Osteocyte (in vitro differentiated cells): ENCODE measurements around the gene GAK. TPM values are rescaled to one million over a fixed set of nuclear protein-coding genes. Genes with fewer than 3 reads are reported as not detected.

Experiments used
- DNase-seq: peaks from one replicate; pipeline ENCODE4 v3.0.0; 2021; ENCODE audit warnings: mixed read lengths; ENCODE audit not compliant: unreplicated experiment; ENCODE audit errors: extremely low spot score
- H3K27ac Mint-ChIP-seq: one replicate; pipeline ENCODE4 v1.8.0; 2021; ENCODE audit warnings: mild to moderate bottlenecking, mixed read lengths; ENCODE audit not compliant: unreplicated experiment
- H3K27me3 Mint-ChIP-seq: one replicate; pipeline ENCODE4 v1.8.0; 2021; ENCODE audit warnings: mixed read lengths; ENCODE audit not compliant: unreplicated experiment
- H3K36me3 Mint-ChIP-seq: one replicate; pipeline ENCODE4 v1.8.0; 2021; ENCODE audit warnings: mixed read lengths; ENCODE audit not compliant: unreplicated experiment
- H3K4me1 Mint-ChIP-seq: one replicate; pipeline ENCODE4 v1.8.0; 2021; ENCODE audit warnings: mixed read lengths; ENCODE audit not compliant: unreplicated experiment
- H3K4me3 Mint-ChIP-seq: one replicate; pipeline ENCODE4 v1.8.0; 2021; ENCODE audit warnings: mild to moderate bottlenecking, moderate library complexity, mixed read lengths; ENCODE audit not compliant: unreplicated experiment
- H3K9me3 Mint-ChIP-seq: one replicate; pipeline ENCODE4 v1.8.0; 2021; ENCODE audit warnings: mixed read lengths; ENCODE audit not compliant: unreplicated experiment
- total RNA-seq: library from RNA; stranded (reverse); gene quantifications from 2 replicates; pipeline ENCODE4 v1.2.1, GENCODE V29; 2021
- TF ChIP-seq, protein P1 (sequence below): fragments of 200-600 bp; sonication (generic); IDR thresholded peaks from 2 replicates; pipeline ENCODE4 v1.5.0; 2021; ENCODE audit warnings: antibody characterized with exemption, mild to moderate bottlenecking, moderate library complexity

The GAK gene
- total RNA-seq, 1 donor from 2014 or later, result 93.8 TPM

DNA sequence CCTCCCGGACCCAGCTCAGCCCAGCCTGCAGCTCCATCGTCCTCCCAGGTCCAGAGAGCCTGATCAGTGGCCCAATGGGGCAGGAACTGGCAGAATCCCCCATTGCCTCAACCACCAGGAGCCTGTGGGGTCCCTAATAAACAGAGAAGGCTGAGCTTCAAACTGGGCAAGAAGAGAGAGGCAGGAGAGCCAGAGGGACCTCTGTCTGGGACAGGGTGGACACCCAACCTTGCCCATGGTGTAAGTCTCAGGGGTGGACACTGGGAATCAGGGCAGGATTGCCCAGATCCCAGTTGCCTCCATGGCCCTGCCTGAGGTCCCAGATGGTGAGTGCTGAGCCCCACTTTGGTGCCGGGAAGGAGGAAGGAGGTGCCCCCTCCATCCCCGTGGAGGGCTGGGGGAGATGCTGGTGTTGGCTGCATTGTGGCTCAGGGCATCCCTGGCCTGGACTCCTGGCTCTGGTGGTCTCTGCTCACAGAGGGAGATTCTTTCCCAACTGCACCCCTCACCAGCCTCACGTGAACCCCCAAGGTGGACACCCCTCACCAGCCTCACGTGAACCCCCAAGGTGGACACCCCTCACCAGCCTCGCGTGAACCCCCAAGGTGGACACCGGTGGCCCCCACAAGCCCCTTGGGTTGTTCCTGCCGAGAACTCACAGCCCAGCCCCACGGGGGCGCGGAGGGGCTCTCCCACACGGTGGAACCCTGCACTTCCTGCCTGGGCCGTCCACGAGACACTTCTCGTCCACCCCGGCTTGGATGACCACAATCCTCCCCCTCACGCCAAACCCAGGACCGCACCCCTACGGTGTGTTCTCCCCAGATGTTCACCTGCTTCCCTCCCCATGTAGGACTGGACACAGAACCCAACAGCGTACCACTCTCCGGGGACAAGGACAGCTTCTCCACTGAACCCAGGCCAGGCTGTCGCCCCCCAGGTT is 111.6 kb downstream of the GAK start:
- Mint-ChIP-seq H3K4me1 (no peaks in the 10 kb centered on the region), H3K27me3 (peaks cover 35% of the 10 kb centered on the region), H3K4me3 (no peak overlapping the region), H3K27ac (no peak overlapping the region), H3K9me3 (no peaks in the 10 kb centered on the region), H3K36me3 (no peaks in the 10 kb centered on the region)
- TF ChIP-seq, protein P1, sequence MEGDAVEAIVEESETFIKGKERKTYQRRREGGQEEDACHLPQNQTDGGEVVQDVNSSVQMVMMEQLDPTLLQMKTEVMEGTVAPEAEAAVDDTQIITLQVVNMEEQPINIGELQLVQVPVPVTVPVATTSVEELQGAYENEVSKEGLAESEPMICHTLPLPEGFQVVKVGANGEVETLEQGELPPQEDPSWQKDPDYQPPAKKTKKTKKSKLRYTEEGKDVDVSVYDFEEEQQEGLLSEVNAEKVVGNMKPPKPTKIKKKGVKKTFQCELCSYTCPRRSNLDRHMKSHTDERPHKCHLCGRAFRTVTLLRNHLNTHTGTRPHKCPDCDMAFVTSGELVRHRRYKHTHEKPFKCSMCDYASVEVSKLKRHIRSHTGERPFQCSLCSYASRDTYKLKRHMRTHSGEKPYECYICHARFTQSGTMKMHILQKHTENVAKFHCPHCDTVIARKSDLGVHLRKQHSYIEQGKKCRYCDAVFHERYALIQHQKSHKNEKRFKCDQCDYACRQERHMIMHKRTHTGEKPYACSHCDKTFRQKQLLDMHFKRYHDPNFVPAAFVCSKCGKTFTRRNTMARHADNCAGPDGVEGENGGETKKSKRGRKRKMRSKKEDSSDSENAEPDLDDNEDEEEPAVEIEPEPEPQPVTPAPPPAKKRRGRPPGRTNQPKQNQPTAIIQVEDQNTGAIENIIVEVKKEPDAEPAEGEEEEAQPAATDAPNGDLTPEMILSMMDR, result no peak
- DNase-seq, result no peak

GRCh38 chr4:819401-820229 is 112.5 kb downstream of the GAK start:
- Mint-ChIP-seq H3K27me3 (peaks cover 39% of the 10 kb centered on the region), H3K36me3 (no peaks in the 10 kb centered on the region), H3K4me1 (no peaks in the 10 kb centered on the region), H3K9me3 (no peaks in the 10 kb centered on the region), H3K4me3 (no peak overlapping the region), H3K27ac (no peak overlapping the region)
- no peak for DNase-seq
- TF ChIP-seq, protein P1, result no peak

DNA sequence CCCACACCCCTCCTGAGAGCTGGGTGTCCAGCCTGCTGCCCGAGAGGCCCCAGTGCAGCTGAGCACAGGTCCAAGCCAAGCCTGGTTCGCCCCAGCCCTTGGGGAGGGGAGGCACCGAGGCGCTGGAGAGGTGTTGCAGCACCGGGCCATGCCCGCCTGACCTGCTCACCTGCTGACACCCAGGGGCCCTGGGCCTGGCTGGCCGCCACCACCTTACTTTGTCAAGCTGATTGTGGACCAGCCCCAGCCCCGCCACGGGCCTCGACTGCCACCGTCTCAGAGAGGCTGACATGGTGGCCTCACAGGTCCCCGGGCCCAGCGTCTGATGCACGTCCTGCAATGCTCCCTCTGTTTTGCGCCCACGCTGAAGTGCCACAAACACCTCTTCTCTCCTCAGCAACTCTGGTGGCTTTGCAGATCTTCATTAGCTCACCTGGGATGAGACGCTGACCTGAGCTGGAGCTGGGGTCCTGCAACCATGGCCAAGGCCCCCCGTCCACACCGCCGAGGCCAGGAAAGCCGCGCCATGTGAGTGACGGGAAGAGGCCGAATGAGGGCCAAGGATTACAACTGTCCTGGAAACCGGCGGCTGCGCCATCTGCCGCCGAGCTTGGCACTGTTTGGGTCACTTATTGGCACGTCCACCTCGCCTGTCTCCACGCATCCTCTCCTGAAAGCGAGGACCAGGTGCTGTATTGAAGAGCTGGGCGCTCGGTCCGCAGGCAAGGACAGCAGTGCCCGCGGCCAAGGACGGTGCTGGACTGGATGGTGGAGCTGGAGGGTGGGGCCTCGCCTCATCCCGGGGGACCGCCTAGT is 113.8 kb downstream of the GAK start:
- DNase-seq, result no peak
- H3K9me3 Mint-ChIP-seq, result no peaks in the 10 kb centered on the region
- no peak overlapping the region for H3K27ac Mint-ChIP-seq
- peaks cover 37% of the 10 kb centered on the region for H3K27me3 Mint-ChIP-seq
- no peaks in the 10 kb centered on the region for H3K36me3 Mint-ChIP-seq
- TF ChIP-seq, protein P1, result no peak
- H3K4me3 Mint-ChIP-seq, result no peak overlapping the region
- H3K4me1 Mint-ChIP-seq, result no peaks in the 10 kb centered on the region

DNA sequence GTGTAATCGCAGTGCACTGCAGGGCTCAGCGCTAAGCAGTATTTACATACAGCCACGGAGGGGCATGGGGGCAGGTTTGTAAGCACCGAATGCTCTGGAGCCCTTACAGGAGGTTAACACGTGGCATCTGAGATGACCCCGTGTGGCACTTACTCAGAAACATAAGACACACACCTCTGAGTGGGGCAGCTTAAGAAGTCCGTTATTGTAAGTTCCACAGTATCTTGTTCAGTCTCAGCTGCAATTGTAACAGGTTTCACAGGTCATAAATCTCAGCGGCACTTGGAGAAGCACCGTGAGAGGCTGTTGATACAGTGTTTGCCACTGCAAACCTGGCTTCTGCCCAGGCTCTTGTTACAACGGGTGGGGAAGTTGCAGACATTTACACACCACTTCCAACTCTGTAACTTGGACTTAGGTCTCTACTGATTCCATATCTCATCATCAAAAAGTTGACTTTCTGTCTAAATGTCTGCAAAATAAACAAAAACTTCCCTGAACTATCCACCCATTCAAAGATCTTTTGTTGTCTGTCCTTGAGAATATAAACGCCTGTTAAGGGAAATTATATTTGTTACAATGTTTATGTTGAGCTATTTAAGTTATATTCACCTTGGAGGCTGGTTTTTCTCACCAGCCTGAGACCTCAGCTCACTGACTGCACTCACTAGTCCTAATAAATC is 116.5 kb downstream of the GAK start:
- Mint-ChIP-seq H3K9me3 (no peaks in the 10 kb centered on the region), H3K4me3 (no peak overlapping the region), H3K27me3 (peaks cover 35% of the 10 kb centered on the region), H3K4me1 (no peaks in the 10 kb centered on the region), H3K36me3 (no peaks in the 10 kb centered on the region), H3K27ac (no peak overlapping the region)
- DNase-seq, result no peak
- TF ChIP-seq, protein P1, result no peak
